Astrocyte of the spinal cord (primary cell): ENCODE measurements around the gene C16orf54.
"Not testable (repeated sequence)": the region's sequence is repeated elsewhere in the genome, so short reads cannot be mapped to it uniquely, and the experiment has no call there.

Experiments used
- DNase-seq: peaks from one replicate; pipeline ENCODE4 v3.0.0; 2011; ENCODE audit warnings: low read depth, low spot score
- H3K4me3 ChIP-seq: 2 replicates; pipeline ENCODE4 v1.5.1; 2011; ENCODE audit warnings: low read depth, mild to moderate bottlenecking, low read length, moderate library complexity
- in situ Hi-C: cut with HindIII; loops from 2 replicates; pipeline ENCODE4 v1.10.0; 2017; ENCODE audit warnings: low sequenced_read_pairs
- TF ChIP-seq, protein P1 (sequence below): IDR thresholded peaks from 2 replicates; pipeline ENCODE4 v1.5.1; 2012; ENCODE audit warnings: low read depth, mild to moderate bottlenecking, low read length, inconsistent platforms

Gene C16orf54

DNA sequence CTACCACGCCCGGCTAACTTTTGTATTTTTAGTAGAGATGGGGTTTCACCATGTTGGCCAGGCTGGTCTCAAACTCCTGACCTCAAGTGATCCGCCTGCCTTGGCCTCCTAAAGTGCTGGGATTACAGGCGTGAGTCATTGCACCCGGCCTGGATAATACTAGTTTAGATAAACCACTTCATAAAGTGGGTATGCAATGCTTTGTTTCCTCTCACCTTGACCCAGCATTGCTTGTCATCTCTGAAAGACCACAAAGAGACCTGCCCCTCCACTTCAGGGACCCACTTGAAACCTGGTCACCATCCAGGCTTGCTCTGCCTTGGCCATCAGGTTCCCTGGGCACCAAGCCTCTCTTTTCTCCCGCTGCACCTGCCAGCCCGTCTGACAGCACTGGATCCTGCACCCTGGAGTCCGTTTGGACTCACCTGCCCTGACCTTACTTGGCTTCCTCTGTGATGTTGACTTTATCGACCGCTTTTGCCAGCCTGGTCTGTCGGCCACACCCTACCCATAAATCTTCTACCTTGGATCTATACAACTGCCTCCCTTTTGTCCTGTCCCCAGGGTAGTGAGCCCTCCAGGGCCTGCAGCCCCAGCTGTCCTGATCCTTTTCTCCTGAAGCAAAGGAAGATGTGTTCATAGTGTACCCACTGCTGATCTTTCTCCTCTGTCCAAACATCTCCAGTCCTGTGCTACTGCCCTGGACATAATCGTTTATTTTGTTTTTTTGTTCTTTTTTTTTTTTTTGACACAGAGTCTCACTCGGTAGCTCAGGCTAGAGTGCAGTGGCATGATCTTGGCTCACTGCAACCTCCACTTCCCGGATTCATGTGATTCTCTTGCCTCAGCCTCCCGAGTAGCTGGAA, 19.6 kb upstream of the C16orf54 start:
- no peak overlapping the region for H3K4me3 ChIP-seq
- in situ Hi-C loops, result no loop called here
- no peak for DNase-seq
- TF ChIP-seq, protein P1, sequence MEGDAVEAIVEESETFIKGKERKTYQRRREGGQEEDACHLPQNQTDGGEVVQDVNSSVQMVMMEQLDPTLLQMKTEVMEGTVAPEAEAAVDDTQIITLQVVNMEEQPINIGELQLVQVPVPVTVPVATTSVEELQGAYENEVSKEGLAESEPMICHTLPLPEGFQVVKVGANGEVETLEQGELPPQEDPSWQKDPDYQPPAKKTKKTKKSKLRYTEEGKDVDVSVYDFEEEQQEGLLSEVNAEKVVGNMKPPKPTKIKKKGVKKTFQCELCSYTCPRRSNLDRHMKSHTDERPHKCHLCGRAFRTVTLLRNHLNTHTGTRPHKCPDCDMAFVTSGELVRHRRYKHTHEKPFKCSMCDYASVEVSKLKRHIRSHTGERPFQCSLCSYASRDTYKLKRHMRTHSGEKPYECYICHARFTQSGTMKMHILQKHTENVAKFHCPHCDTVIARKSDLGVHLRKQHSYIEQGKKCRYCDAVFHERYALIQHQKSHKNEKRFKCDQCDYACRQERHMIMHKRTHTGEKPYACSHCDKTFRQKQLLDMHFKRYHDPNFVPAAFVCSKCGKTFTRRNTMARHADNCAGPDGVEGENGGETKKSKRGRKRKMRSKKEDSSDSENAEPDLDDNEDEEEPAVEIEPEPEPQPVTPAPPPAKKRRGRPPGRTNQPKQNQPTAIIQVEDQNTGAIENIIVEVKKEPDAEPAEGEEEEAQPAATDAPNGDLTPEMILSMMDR, result no peak

DNA sequence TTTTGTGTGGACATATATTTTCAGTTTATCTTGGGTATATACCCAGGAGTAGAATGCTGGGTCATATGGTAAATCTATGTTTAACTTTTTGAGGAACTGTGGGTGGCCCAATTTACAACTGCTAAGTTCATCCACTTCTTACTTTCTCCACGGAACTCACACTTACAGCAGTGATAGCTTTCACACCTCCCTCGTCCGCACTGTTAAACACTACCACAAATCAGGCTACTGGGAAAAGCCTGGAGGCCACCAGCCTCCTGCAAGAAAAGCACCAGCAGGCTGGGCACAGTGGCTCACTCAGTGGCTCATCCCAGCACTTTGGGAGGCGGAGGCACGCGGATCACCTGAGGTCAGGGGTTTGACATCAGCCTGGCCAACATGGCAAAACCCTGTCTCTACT, 17.5 kb upstream of the C16orf54 start:
- TF ChIP-seq, protein P1, result no peak
- in situ Hi-C loops, result no loop called here

DNA sequence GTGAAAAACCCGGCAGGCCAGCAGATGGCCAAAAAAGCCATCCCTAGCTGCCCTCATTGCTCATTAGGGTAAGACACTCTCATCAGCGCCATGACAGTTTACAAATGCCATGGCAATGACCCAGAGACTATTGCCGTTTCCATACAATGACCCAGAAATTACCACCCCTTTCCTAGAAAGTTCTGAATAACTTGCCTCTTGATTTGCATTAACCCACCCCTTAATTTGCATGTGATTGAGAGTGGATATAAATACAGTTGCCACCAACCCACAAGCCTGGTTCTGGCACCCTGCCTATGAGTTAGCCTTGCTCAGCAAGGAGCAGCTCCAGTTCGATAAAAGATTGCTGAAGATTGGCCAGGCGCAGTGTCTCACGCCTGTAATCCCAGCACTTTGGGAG, 16.1 kb upstream of the C16orf54 start:
- in situ Hi-C loops, result no loop called here
- no peak for DNase-seq
- TF ChIP-seq, protein P1, result no peak
- H3K4me3 ChIP-seq, result no peak overlapping the region

More for the DNA sequence above, 17.5 kb upstream of the C16orf54 start:
- H3K4me3 ChIP-seq, result no peak overlapping the region
- no peak for DNase-seq

DNA sequence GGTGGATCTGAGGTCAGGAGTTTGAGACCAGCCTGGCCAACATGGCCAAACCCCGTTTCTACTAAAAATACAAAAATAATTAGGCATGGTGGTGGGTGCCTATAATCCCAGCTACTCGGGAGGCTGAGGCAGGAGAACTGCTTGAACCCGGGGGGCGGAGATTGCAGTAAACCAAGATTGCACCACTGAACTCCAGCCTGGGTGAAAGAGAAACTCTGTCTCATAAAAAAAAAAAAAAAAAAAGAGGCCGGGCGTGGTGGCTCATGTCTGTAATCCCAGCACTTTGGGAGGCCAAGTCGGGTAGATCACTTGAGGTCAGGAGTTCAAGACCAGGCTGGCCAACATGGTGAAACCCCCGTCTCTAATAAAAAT, 15.5 kb upstream of the C16orf54 start:
- DNase-seq, H3K4me3 ChIP-seq, in situ Hi-C loops: not testable (repeated sequence)

DNA sequence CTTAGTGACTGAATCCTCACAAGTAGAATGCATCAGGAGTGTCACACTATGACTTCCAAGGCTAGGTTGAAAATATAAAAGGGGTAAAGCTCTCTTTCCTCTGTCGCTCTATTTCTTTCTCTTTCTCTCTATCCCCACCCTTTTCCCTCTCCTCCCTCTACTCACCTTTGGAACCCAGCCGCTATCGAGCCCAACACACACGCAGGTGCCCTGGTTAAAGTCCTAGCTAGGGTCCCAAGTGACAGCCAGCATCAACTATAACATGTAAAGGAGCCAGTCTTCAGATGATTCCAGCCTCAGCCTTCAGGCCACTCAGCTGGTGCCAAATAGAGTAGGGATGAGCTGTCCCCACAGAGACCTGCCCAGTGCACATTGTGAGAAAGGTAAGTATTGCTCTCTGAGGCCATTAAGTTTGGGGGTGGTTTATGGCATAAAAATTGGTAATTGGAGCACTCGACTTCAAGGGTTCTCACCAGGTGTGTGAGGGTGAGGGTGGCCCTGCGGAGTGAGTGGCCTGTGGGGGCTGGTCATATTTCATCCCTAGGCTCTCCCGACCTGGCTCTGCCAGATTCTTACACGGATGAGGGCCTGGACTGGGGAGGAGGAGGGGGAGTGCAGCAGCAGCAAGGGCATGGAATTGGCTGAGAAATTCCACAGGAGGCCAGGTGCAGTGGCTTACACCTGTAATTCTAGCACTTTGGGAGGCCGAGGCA, 14.9 kb upstream of the C16orf54 start:
- TF ChIP-seq, protein P1, result no peak
- in situ Hi-C loops, result no loop called here
- no peak for DNase-seq
- H3K4me3 ChIP-seq, result no peak overlapping the region

DNA sequence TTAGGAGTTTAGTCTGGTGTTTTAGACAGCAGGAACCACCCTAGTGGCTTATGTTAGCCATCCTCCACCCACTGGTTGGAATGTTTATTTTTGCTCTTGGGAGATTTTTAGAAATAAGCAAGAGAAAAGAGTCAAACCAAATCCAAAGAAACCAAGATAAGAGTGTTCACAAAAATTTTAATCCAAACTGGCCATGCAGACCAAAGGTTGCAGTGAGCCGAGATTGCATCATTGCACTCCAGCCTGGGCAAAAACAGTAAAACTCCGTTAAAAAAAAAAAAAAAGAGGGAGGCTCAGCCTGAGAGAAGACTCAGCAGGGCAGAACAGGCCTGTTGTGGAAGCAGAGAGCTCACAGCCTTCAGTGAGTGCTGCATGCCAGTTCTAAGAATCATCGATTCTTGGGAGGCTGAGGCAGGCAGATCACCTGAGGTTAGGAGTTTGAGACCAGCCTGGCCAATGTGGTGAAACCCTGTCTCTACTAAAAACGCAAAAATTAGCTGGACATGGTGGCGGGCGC, 12.2 kb upstream of the C16orf54 start:
- TF ChIP-seq, protein P1, result no peak
- peak; percentile 36 for DNase-seq
- in situ Hi-C loops, result no loop called here
- no peak overlapping the region for H3K4me3 ChIP-seq

DNA sequence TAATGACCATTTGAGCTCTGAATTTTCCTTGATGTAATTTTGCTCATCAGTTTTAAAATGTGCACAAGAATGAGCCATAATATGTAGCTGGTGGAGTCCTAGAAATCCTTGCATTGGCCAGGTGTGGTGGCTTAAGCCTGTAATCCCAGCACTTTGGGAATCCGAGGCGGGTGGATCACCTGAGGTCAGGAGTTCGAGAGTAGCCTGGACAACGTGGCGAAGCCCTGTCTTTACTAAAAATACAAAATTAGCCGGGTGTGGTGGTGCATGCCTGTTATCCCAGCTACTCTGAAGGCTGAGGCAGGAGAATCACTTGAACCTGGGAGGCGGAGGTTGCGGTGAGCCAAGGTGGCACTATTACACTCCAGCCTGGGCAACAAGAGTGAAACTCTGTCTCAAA, 11.3 kb upstream of the C16orf54 start:
- in situ Hi-C loops, H3K4me3 ChIP-seq: not testable (repeated sequence)

More for the DNA sequence above, 11.3 kb upstream of the C16orf54 start:
- DNase-seq, result not testable (repeated sequence)
